Liver (tissue), 9 donors: ENCODE data around the gene C19orf81. TPM values are rescaled to one million over a fixed set of nuclear protein-coding genes. Genes with fewer than 3 reads are reported as not detected.

Source experiments
- DNase-seq: peaks from one replicate; pipeline ENCODE4 v3.0.0-alpha.2; 2017; ENCODE audit warnings: low spot score
- H3K27ac ChIP-seq, 2 donors: one replicate each; pipeline ENCODE4 v1.7.0; 2013; ENCODE audit warnings: inconsistent platforms in 2 of 2, low read length in 2 of 2, control low read depth in 1 of 2, low read depth in 1 of 2, mild to moderate bottlenecking in 1 of 2
- H3K27me3 ChIP-seq, 4 donors: one replicate each; pipeline versions ENCODE4 v1.6.1 to v1.7.0; 2013; ENCODE audit warnings: low read length in 3 of 4, inconsistent platforms in 1 of 4, mild to moderate bottlenecking in 1 of 4, moderate library complexity in 1 of 4; ENCODE audit not compliant: control insufficient read depth in 4 of 4, insufficient read depth in 4 of 4
- H3K36me3 ChIP-seq, 4 donors: one replicate each; pipeline versions ENCODE4 v1.6.1 to v1.7.0; 2013; ENCODE audit warnings: low read length in 3 of 4, mild to moderate bottlenecking in 3 of 4, low read depth in 1 of 4, moderate library complexity in 1 of 4; ENCODE audit not compliant: control insufficient read depth in 4 of 4, insufficient read depth in 3 of 4
- H3K4me1 ChIP-seq, 4 donors: one replicate each; pipeline versions ENCODE4 v1.6.1 to v1.7.0; 2013; ENCODE audit warnings: low read length in 3 of 4, mild to moderate bottlenecking in 3 of 4, moderate library complexity in 1 of 4; ENCODE audit not compliant: control insufficient read depth in 4 of 4, insufficient read depth in 4 of 4
- H3K4me3 ChIP-seq, 3 donors: one replicate each; pipeline versions ENCODE4 v1.6.1 to v1.7.0; 2013; ENCODE audit warnings: low read length in 3 of 3, control low read depth in 1 of 3, low read depth in 1 of 3, mild to moderate bottlenecking in 1 of 3
- H3K9ac ChIP-seq, 2 donors: one replicate each; pipeline ENCODE4 v1.7.0; 2013; ENCODE audit warnings: low read length in 2 of 2, mild to moderate bottlenecking in 2 of 2, moderate library complexity in 2 of 2, control low read depth in 1 of 2, low read depth in 1 of 2
- H3K9me3 ChIP-seq, 4 donors: one replicate each; pipeline versions ENCODE4 v1.6.1 to v1.7.0; 2013; ENCODE audit warnings: low read length in 3 of 4; ENCODE audit not compliant: control insufficient read depth in 4 of 4
- FOXA1 ChIP-seq: IDR thresholded peaks from 2 replicates; pipeline ENCODE4 v1.6.1; 2016; ENCODE audit warnings: antibody characterized with exemption
- GABPA ChIP-seq, 2 donors: IDR thresholded peaks in 1 of 2; conservative IDR thresholded peaks in 1 of 2; 2 replicates each; pipeline ENCODE4 v1.6.1; 2016; ENCODE audit warnings: antibody characterized with exemption in 2 of 2, mild to moderate bottlenecking in 1 of 2, moderate library complexity in 1 of 2
- RAD21 ChIP-seq, 2 donors: IDR thresholded peaks; 2 replicates each; pipeline ENCODE4 v1.6.1; 2016; ENCODE audit warnings: antibody characterized with exemption in 2 of 2, mild to moderate bottlenecking in 2 of 2
- SP1 ChIP-seq: IDR thresholded peaks from 2 replicates; pipeline ENCODE4 v1.6.1; 2018; ENCODE audit warnings: antibody characterized with exemption, mild to moderate bottlenecking
- TAF1 ChIP-seq: conservative IDR thresholded peaks from 2 replicates; pipeline ENCODE4 v1.6.1; 2016; ENCODE audit warnings: antibody characterized with exemption, mild to moderate bottlenecking
- YY1 ChIP-seq: IDR thresholded peaks from 2 replicates; pipeline ENCODE4 v1.6.1; 2016; ENCODE audit warnings: antibody characterized with exemption, mild to moderate bottlenecking
- WGBS: extraction: QIAGEN DNeasy Blood & Tissue Kit; methylation state at CpG from one replicate; pipeline ENCODE4 v1.1.7; 2013; 5-methylcytosine and 5-hydroxymethylcytosine counted together
- polyA plus RNA-seq, 2 donors: library from polyadenylated mRNA; stranded (reverse) in 1 of 2; unstranded in 1 of 2; fragments of 200-250 nt in 1 of 2; fragments of >200 nt in 1 of 2; fragmentation: Nextera tagmentation in 1 of 2; extraction: Ambion mirVana in 1 of 2; gene quantifications; one replicate each; pipeline versions ENCODE4 v1.2.1 to v1.2.3, GENCODE V29; 2013 to 2015
- total RNA-seq, 2 donors: library from RNA; depleted of rRNA; stranded (reverse); fragments of >200 nt; gene quantifications; one replicate each; pipeline ENCODE4 v1.2.3, GENCODE V29; 2014
- TF ChIP-seq, protein P1 (sequence below): IDR thresholded peaks from 2 replicates; pipeline ENCODE4 v1.6.1; 2016; ENCODE audit warnings: antibody characterized with exemption, mild to moderate bottlenecking
- TF ChIP-seq, protein P2 (sequence below): fragments of 150-350 bp; IDR thresholded peaks from 2 replicates; pipeline ENCODE4 v1.5.1; 2017; ENCODE audit warnings: improper control_type of control experiment, low read depth, low read length; ENCODE audit not compliant: missing input control
- TF ChIP-seq, protein P3 (sequence below): IDR thresholded peaks from 2 replicates; pipeline ENCODE4 v1.6.1; 2016; ENCODE audit warnings: antibody characterized with exemption
- donor health status: healthy.
- donor health status: healthy.
- donor health status: healthy.
- donor health status: healthy.
- donor health status: healthy.

Gene C19orf81
- total and polyA plus RNA-seq, 4 donors: not detected

DNA sequence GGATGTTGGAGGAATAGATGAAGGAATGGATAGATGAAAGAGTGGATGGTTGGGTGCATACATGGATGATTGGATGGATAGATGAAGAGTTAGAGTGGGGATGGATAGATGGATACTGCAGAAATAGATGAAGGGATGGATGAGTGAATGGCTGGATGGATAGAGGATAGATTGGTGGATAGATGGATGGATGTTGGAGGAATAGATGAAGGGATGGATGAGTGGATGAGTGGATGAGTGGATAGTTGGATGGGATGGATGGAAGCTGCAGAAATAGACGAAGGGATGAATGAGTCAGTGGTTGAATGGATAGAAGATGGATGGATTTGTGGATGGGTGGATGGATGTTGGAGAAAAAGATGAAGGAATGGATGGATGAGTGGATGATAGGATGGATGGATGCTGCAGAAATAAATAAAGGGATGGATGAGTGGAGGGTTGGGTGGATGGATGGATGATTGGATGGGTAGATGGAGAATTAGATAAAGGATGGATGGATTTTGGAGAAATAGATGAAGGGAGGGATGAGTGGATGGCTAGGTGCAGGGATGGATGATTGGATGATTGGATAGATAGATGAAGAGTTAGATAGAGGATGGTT, 4.8 kb upstream of the C19orf81 start:
- Histone ChIP-seq H3K4me1 (no peaks in the 10 kb centered on the region), H3K27me3 (peaks cover 0 to 4% (median 2%) of the 10 kb centered on the region in 4 donors), H3K27ac (no peak overlapping the region), H3K36me3 (no peaks in the 10 kb centered on the region), H3K4me3 (no peak overlapping the region), H3K9me3 (no peaks in the 10 kb centered on the region), H3K9ac (no peak overlapping the region)
- DNase-seq: no peak
- 23% methylated on average over 1 of the region's 1 CpG for WGBS
- TF ChIP-seq SP1 (no peak), RAD21 (IDR thresholded peaks at IDR 0.05) (no peak)
- TF ChIP-seq, protein P1, sequence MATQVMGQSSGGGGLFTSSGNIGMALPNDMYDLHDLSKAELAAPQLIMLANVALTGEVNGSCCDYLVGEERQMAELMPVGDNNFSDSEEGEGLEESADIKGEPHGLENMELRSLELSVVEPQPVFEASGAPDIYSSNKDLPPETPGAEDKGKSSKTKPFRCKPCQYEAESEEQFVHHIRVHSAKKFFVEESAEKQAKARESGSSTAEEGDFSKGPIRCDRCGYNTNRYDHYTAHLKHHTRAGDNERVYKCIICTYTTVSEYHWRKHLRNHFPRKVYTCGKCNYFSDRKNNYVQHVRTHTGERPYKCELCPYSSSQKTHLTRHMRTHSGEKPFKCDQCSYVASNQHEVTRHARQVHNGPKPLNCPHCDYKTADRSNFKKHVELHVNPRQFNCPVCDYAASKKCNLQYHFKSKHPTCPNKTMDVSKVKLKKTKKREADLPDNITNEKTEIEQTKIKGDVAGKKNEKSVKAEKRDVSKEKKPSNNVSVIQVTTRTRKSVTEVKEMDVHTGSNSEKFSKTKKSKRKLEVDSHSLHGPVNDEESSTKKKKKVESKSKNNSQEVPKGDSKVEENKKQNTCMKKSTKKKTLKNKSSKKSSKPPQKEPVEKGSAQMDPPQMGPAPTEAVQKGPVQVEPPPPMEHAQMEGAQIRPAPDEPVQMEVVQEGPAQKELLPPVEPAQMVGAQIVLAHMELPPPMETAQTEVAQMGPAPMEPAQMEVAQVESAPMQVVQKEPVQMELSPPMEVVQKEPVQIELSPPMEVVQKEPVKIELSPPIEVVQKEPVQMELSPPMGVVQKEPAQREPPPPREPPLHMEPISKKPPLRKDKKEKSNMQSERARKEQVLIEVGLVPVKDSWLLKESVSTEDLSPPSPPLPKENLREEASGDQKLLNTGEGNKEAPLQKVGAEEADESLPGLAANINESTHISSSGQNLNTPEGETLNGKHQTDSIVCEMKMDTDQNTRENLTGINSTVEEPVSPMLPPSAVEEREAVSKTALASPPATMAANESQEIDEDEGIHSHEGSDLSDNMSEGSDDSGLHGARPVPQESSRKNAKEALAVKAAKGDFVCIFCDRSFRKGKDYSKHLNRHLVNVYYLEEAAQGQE: no peak

DNA sequence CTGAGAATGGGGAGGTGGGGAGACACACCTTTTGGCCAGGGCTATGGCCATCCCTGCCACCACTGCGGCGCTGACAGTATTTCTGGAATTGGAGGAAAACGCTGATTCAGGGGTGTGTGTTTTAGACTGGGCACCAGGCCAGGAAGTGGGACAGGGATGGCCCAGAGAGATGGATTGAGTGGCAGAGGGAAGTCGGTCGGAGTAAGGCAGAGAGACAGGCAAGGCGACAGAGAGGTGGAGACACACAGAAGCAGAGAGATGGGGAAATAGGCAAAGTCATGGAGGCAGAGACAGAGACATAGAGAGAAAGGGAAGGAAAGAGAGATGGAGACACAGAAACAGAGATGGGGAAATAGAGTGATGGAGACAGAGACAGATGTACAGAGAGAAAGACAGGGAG, 4.1 kb upstream of the C19orf81 start:
- DNase-seq: no peak
- H3K4me3 ChIP-seq: no peak overlapping the region
- H3K9me3 ChIP-seq: no peaks in the 10 kb centered on the region
- H3K27me3 ChIP-seq: peaks cover 0 to 4% (median 2%) of the 10 kb centered on the region in 4 donors
- H3K4me1 ChIP-seq: no peaks in the 10 kb centered on the region
- WGBS: 66% methylated on average over 6 of the region's 6 CpGs
- no peaks in the 10 kb centered on the region for H3K36me3 ChIP-seq
- H3K27ac ChIP-seq: no peak overlapping the region
- TF ChIP-seq YY1: no peak
- no peak for TF ChIP-seq SP1
- H3K9ac ChIP-seq: no peak overlapping the region

DNA sequence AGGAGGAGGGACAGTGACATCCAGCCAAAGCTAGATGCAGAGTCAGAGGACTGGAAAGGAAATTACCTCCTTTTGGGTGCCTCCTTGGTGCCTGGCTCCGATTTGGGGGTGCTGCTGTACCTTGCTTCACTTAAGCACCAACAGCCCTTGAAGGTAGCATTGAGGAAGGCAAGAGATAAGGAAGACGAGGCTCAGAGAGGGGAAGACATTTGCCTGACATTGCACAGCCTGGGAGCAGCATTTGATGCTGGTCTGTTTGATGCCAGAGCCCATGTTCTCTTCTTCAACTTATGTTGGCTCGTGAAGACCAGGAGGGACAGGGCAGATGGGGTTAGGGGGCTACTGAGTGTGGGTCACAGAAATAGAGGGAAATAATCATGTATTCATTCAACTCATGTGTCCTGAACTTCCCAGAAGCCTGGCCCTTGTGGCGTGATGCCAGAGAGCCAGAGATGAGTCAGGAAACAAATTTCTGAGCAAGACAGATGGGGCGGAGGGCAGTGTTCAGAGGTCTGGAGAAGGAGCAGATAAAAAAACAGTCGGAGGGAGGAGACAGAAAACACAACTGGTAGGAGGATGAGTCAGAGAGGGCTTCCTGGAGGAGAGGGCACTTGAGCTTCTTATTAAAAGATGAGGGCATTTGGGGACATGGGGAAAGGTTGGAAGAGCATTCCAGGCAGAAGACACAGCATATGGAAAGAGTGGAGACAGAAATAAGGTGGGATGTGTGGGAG, 3.0 kb upstream of the C19orf81 start:
- no peak overlapping the region for H3K9ac ChIP-seq
- H3K9me3 ChIP-seq: no peaks in the 10 kb centered on the region
- H3K27me3 ChIP-seq: peaks cover 0 to 4% (median 2%) of the 10 kb centered on the region in 4 donors
- no peaks in the 10 kb centered on the region for H3K4me1 ChIP-seq
- TF ChIP-seq FOXA1 (no peak), TAF1 (no peak), GABPA (IDR thresholded peaks at IDR 0.05 in 1 of 2, conservative IDR thresholded peaks at IDR 0.05 in 1 of 2) (no peak), SP1 (no peak)
- TF ChIP-seq, protein P2, sequence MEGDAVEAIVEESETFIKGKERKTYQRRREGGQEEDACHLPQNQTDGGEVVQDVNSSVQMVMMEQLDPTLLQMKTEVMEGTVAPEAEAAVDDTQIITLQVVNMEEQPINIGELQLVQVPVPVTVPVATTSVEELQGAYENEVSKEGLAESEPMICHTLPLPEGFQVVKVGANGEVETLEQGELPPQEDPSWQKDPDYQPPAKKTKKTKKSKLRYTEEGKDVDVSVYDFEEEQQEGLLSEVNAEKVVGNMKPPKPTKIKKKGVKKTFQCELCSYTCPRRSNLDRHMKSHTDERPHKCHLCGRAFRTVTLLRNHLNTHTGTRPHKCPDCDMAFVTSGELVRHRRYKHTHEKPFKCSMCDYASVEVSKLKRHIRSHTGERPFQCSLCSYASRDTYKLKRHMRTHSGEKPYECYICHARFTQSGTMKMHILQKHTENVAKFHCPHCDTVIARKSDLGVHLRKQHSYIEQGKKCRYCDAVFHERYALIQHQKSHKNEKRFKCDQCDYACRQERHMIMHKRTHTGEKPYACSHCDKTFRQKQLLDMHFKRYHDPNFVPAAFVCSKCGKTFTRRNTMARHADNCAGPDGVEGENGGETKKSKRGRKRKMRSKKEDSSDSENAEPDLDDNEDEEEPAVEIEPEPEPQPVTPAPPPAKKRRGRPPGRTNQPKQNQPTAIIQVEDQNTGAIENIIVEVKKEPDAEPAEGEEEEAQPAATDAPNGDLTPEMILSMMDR: no peak
- TF ChIP-seq, protein P3, sequence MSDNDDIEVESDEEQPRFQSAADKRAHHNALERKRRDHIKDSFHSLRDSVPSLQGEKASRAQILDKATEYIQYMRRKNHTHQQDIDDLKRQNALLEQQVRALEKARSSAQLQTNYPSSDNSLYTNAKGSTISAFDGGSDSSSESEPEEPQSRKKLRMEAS: no peak
- WGBS: 44% methylated on average over 6 of the region's 6 CpGs
- H3K27ac ChIP-seq: no peak overlapping the region
- H3K4me3 ChIP-seq: no peak overlapping the region
- DNase-seq: no peak
- no peaks in the 10 kb centered on the region for H3K36me3 ChIP-seq
